ENCODE measurements around the gene PMEL. TPM values are rescaled to one million over a fixed set of nuclear protein-coding genes. Genes with fewer than 3 reads are reported as not detected.
A peak's percentile ranks its signal among the peaks of the same experiment; 100 is the strongest.
"Not testable (repeated sequence)": the region's sequence is repeated elsewhere in the genome, so short reads cannot be mapped to it uniquely, and the experiment has no call there.

The PMEL gene
- total RNA-seq, 2 donors from 2014 or later, result 0.67 to 1.1 TPM

- Histone ChIP-seq H3K9me3 (no peaks in the 10 kb centered on the region), H3K36me3 (peaks cover 25% of the 10 kb centered on the region), H3K27me3 (no peaks in the 10 kb centered on the region), H3K27ac (peak within 1 kb of the TSS; percentile 84 to 86), H3K4me3 (peak within 1 kb of the TSS; percentile 48 to 78), H3K4me1 (peaks cover 0 to 19% of the 10 kb centered on the region in 2 donors)
- TF ChIP-seq CTCF (IDR thresholded peaks at IDR 0.05), result no peak
- DNase-seq (ENCODE audit: low spot score), result peak; percentile 98
Measured at GRCh38 chr12:55996715-55997534, 31.1 kb upstream of the PMEL start, which contains the start of gene SUOX. TSS of gene SUOX (plus strand) at chr12:55997276. CDS start at chr12:56002222, 4,946 bp downstream.

- H3K4me1 ChIP-seq, result peaks cover 0 to 19% of the 10 kb centered on the region in 2 donors
- peaks cover 32% of the 10 kb centered on the region for H3K36me3 ChIP-seq
- peak overlapping the region; percentile 48 to 78 for H3K4me3 ChIP-seq
- no peaks in the 10 kb centered on the region for H3K27me3 ChIP-seq
- peak overlapping the region; percentile 84 to 86 for H3K27ac ChIP-seq
- no peaks in the 10 kb centered on the region for H3K9me3 ChIP-seq
- DNase-seq (ENCODE audit: low spot score), result peak; percentile 73
- peak; percentile 81 to 89 for TF ChIP-seq CTCF (IDR thresholded peaks at IDR 0.05)
Measured at GRCh38 chr12:55996201-55996714, 30.4 kb upstream of the PMEL start.

GRCh38 chr12:55995366-55995765, 29.5 kb upstream of the PMEL start:
- no peak overlapping the region for H3K27ac ChIP-seq
- DNase-seq (ENCODE audit: low spot score), result no peak

GRCh38 chr12:55993230-55993853, 27.5 kb upstream of the PMEL start:
- Histone ChIP-seq H3K27ac (no peak overlapping the region), H3K4me3 (no peak overlapping the region), H3K9me3 (no peaks in the 10 kb centered on the region), H3K4me1 (peaks cover 0 to 16% of the 10 kb centered on the region in 2 donors), H3K36me3 (peaks cover 60% of the 10 kb centered on the region), H3K27me3 (no peaks in the 10 kb centered on the region)
- no peak for TF ChIP-seq CTCF (IDR thresholded peaks at IDR 0.05)
- no peak for DNase-seq (ENCODE audit: low spot score)

More at GRCh38 chr12:55995366-55995765, 29.5 kb upstream of the PMEL start:
- Histone ChIP-seq H3K36me3 (peaks cover 41% of the 10 kb centered on the region), H3K4me3 (no peak overlapping the region), H3K4me1 (peaks cover 0 to 19% of the 10 kb centered on the region in 2 donors), H3K9me3 (no peaks in the 10 kb centered on the region), H3K27me3 (no peaks in the 10 kb centered on the region)
- TF ChIP-seq CTCF (IDR thresholded peaks at IDR 0.05), result no peak

GRCh38 chr12:55991110-55991509, 25.3 kb upstream of the PMEL start:
- Histone ChIP-seq H3K4me1 (no peaks in the 10 kb centered on the region), H3K9me3 (no peaks in the 10 kb centered on the region)

GRCh38 chr12:55985976-55986375, 20.1 kb upstream of the PMEL start:
- not testable (repeated sequence) for H3K9me3 ChIP-seq; H3K27ac ChIP-seq; H3K4me1 ChIP-seq; H3K27me3 ChIP-seq; H3K4me3 ChIP-seq; DNase-seq (ENCODE audit: low spot score)
- peaks cover 70% of the 10 kb centered on the region for H3K36me3 ChIP-seq

More at GRCh38 chr12:55991110-55991509, 25.3 kb upstream of the PMEL start:
- H3K27ac ChIP-seq, result no peak overlapping the region
- H3K4me3 ChIP-seq, result no peak overlapping the region
- TF ChIP-seq CTCF (IDR thresholded peaks at IDR 0.05), result no peak
- no peak for DNase-seq (ENCODE audit: low spot score)
- H3K36me3 ChIP-seq, result peaks cover 81% of the 10 kb centered on the region
- no peaks in the 10 kb centered on the region for H3K27me3 ChIP-seq

All from right atrium auricular region (tissue), 2 donors.